NK-92 (cell line): ENCODE data around the gene PRKG2.

Experiments
- DNase-seq: peaks from one replicate; lab custom pipeline; 2025; ENCODE audit not compliant: unreplicated experiment; lab: John Stamatoyannopoulos, UW

PRKG2 gene

DNA sequence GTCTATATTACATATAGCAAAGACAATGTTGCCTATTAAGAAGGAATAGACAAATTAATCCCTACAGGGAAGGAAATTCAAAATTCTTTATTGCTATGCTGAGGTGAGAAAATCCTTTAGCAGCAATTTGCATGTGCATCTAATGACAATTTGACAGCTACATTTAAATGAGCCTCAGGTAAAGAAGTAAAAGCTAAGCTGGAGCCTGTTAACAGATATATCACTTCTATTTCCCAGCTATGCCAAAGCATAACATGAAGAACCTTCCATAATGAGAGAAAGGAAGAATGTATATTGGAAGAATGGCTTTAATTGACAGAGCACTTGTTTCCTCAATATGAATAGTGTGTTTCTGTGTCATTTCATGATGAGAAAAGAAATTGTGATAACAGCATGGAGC, 112.9 kb downstream of the PRKG2 start:
- no peak for DNase-seq

DNA sequence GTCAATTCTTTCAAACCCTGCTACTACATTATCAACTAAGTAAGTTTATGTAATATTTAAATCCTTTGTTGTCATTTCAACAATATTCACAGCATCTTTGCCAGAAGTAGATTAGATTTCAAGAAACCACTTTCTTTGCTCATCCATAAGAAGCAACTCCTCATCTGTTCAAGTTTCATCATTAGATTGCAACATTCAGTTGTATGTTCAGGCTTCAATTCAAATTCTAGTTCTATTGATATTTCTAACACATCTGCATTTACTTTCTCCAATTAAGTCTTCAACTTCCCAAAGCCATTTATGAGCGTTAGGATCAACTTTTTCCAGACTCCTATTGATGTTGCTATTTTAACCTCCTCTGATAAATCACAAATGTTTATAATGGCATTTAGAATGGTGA, 118.5 kb downstream of the PRKG2 start:
- DNase-seq: no peak

DNA sequence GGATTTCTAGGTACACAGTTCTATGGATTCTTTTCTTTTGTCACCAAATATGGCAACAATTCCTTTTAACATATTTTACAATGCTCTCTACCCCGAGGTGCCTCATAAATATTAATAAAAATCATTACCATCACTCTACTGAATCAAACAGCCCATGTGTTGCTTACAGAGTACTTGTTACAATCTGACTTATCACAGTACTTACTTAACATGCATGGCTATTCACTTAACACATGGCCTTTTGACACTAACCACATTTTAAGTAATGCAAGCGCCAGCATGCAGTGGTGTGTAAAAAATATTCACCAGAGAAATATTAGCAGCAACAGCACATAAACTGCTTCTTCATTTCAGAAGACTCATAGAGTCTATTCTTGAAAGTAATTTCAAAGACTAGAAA, 119.6 kb downstream of the PRKG2 start:
- no peak for DNase-seq

DNA sequence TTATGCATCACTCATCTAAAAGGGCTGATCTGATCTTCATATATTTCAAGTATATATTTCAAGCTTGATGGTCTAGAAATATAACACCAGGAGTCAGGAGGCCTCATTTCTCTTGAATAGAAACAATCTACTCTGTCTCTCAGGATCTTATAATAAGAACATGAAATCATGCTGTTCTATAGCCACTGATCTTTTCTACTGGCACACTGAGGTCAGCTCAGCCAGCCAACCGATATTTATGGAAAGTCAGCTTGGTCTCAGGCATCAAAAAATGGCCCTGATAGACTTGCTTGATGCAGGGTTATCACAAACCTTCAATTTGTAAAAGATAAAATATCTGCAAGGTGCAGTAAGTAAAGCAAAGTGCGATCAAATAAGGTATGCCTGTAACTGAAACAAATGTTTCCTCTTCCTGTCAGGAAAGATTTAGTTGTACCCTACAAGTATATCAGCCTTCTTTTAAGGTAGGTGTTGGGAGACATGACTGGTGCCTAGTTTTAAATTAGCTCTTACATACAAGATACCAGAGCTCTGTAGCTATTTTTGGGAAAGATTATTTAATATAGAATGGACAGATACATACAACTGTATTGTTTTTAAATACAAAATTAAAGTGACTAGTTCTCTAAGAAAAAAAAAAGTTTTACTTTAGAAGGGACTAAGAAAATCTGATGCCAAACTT, 121.2 kb downstream of the PRKG2 start:
- DNase-seq: no peak

DNA sequence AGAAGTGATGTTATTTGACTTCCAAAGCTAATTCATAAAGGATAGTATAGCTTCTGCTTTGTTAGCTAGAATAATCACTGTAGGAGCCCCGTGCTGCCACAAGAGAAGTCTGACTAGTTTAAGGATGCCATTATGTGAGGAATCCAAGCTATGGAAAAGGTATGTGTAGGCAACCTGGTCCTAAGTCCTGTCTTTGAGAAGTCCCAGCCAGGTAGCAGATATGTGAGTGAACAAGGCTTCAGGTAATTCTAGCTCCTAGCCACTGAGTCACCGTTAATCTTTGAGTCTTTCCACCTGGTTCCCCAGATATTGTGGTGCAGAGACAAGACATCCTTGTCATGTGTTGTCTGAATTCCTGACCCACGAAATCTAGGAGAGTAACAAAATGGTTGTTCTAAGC, 129.0 kb downstream of the PRKG2 start:
- no peak for DNase-seq

GRCh38 chr4:81085291-81085690, 129.7 kb downstream of the PRKG2 start:
- DNase-seq: no peak

DNA sequence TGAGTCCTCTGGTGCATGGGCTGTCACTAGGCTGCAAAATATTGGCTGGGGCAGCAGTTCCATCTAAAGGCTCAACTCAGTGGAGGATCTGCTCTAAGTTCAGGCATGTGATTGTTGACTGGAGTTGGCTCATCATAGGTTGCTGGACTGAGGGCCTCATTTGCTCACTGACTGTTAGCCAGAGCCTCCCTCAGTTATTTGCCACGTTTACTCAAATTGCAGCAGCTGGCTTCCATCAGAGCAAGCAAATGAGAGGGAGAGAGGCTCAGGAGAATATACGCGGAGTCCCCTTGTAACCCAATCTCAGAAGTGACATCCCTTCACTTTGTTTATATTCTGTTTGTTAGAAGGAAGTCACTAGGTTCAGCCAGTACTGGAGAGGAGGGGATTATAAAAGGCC, 130.4 kb downstream of the PRKG2 start:
- DNase-seq: no peak

GRCh38 chr4:81084029-81084428, 131.0 kb downstream of the PRKG2 start:
- no peak for DNase-seq

GRCh38 chr4:81081156-81081555, 133.9 kb downstream of the PRKG2 start:
- no peak for DNase-seq

DNA sequence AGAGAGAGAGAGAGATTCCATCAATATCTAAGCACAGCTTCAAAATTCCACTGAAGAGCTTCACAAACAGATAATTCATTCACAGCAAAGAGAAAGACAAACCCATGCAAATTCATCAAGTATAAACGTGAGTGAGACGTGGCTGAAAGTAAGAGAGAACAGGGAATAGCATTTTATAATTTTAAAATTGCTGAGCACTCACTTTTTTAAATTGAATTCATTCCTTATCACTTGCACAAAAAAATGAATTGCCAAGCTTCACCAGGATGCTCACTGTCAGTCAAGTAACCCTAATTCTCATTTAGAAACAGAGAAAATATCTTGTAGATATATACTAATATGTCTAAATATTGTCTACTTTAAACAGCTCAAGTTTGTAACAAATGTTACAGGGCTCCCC, 144.0 kb downstream of the PRKG2 start:
- DNase-seq: no peak

- no peak for DNase-seq
These were observed 145.2 kb downstream of the PRKG2 start for GRCh38 chr4:81069706-81070331.

- no peak for DNase-seq
These were observed 149.6 kb downstream of the PRKG2 start for GRCh38 chr4:81065446-81065845.

GRCh38 chr4:81062001-81062400, 153.0 kb downstream of the PRKG2 start:
- no peak for DNase-seq

- DNase-seq: no peak
These were observed 153.7 kb downstream of the PRKG2 start for GRCh38 chr4:81061344-81061730.

DNA sequence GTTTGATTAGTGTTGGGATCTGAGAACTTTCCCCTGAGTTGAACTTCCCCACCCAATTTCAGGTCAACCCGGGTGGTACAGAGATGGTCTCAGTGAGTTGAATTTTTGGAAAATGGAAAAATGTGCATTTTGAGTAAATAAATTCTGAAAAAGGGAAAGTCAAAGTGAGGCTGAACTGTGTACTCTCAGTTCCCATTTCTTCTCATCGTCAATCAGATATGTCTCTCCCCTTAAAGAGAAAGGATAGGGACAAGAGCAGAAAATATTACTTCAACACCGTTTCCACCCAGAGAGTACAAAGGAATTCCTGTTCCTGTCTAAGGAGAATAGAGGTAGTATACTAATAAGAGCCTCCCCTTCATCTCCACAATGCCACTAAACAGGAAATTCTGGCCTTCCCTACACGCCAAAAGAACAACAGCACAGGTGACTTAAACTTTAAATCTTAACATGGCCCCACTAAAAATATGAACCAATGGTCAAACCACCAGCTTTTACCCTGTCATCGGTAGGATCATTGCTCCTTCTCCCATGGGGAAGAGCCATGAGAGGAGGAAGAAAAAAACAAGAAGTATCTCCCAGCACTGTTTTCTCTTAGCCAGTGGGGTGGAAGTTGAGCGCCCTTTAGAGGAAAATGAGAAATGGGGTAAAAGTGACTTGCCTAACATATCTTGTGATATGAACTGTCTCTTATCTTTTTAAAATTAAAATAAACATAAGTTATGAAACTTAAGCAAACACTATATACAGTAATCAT, 154.3 kb downstream of the PRKG2 start:
- no peak for DNase-seq

DNA sequence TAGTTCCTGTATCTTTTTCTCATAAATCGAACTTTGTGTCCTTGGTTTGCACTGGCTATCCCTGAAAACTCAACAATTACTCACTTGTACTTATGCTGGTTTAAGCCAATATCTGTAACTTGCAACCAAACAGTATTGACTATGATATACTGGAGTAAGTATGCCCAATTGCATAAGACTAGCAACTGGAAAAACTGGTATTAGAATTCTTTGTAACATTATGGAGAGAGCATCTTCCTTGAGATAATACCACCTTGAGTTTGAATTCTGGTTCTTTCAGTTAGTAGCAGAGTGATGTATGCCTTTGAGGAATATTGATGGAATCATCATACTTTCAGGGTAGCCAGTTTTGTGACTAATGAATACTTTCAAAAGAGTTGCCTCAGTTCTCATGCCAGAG, 156.4 kb downstream of the PRKG2 start:
- no peak for DNase-seq

GRCh38 chr4:81052119-81053068, 162.6 kb downstream of the PRKG2 start:
- DNase-seq: no peak

- DNase-seq: no peak
These were observed 165.1 kb downstream of the PRKG2 start for GRCh38 chr4:81049907-81050306.

GRCh38 chr4:81049330-81049729, 165.7 kb downstream of the PRKG2 start:
- no peak for DNase-seq

- no peak for DNase-seq
These were observed 172.2 kb downstream of the PRKG2 start for GRCh38 chr4:81042578-81043365.
